UCSD-AML1 (cell line): Measurements from ENCODE around the gene WNT11.
A peak's percentile ranks its signal among the peaks of the same experiment; 100 is the strongest.

Experiments used
- DNase-seq: peaks from one replicate; lab custom pipeline; 2025; ENCODE audit not compliant: unreplicated experiment; lab: John Stamatoyannopoulos, UW

The WNT11 gene

DNA sequence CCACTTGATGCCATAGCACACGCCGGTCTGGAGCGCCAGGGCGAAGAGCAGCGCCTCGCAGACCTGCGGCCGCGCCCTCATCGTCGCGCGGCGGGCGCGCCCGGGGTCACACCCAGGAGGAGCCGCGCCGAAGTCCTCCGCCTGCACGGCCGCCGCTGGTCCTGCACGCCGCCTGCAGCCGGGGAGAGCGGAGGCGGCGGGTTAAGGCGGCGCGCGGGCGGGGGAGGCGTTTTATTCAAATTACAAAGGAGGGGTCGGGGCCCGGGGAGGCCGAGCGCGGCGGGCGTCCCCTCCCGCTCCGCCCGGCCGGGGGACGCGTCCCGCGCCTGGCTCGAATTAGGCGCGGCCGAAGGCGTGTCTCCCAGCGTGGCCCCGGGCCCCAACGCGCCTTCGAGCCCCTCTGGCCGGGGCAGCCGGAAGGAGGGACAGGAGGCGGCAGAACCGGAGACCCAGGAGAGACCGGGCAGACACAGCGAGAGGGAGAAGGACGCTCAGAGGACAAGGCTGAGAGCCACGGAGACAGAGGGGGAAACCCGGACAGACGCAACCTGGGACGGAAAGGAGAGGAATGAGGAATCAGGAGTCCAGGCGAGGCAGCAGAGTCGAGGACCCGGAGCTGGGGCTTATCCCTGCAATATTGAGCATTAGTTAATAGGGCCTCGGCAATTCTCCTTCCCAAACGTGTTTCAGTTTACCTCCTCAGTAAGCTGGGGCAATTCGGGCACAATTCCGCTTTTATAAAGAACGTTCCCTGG, at the start of gene WNT11:
Gene WNT11, minus strand, starts transcription at position 176 of the 755 bp plus-strand sequence. Its CDS starts 95 bp downstream, at position 81.
- peak; percentile 39 for DNase-seq

DNA sequence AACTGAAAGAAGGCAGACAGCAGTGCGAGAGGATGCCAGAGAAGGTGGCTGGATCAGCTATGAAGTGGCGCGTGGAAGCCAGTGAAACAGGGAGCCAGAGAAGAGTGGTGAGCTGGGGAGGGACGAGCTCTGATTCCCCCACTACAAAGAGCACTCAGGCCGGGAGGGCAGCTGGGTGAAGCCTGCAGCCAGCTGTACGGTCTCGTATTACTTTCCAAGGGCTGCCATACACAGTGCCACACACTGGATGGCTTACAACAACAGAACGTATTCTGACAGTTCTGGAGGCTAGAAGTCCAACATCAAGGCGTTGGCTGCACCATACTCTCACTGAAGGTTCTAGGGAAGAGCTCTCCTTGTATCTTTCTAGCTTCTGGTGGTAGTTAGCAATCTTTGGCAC, 47.1 kb upstream of the WNT11 start:
- DNase-seq = no peak

DNA sequence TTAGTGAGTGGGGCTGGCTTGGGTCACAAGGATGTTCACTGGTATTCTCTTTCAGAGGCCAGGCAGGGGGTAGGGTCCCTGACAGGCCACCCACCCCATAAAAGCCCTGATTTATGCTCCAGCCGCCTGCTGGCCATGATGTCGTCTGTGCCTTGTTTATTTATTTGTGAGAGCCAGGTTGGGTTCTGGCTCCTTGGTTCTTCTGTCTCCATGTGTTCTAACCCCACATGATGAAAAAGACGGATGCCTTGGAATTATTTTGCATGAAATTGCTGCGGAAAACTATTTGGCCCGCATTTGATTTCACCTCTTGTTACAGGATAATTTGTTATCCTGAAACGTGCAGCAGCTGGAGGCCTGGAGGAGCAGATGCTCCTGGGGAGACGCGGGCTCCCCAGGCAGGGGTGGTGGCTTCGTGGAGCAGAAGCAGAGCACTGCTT, 46.3 kb upstream of the WNT11 start:
- no peak for DNase-seq

DNA sequence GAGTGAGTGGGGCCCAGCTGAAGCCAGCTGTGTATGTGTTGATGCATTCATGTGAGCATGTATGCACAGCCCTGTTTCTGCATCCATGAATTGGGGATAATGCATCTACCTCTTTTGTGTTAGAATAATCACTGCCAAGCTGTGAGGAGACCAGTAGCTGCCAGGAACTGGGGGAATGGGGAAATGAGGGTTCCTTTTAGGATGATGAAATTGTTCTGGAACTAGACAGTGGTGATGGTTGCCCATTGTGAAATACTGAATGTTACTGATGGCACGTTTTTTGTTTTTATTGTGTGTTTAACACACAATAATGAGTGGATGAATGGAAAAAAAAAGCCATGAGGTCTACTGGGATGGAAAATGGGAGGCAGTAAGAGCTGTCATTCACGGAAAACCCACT, 45.3 kb upstream of the WNT11 start:
- no peak for DNase-seq

DNA sequence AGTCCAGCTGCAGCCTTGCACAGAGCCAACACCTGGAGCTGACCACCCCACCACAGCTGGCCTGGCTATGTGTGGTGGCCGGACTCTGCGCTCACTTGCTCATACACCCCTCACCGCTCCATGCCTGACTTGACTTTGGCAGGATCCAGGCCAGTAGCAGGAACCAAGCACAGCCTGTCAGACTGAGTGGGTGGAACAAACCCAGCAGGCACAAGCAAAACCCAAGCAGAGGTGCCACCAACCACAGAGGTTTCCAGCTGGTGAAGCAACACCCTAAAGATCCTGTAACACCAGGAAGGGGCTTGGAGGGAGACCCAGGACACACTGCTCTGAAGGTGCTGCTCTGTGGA, 44.9 kb upstream of the WNT11 start:
- no peak for DNase-seq

DNA sequence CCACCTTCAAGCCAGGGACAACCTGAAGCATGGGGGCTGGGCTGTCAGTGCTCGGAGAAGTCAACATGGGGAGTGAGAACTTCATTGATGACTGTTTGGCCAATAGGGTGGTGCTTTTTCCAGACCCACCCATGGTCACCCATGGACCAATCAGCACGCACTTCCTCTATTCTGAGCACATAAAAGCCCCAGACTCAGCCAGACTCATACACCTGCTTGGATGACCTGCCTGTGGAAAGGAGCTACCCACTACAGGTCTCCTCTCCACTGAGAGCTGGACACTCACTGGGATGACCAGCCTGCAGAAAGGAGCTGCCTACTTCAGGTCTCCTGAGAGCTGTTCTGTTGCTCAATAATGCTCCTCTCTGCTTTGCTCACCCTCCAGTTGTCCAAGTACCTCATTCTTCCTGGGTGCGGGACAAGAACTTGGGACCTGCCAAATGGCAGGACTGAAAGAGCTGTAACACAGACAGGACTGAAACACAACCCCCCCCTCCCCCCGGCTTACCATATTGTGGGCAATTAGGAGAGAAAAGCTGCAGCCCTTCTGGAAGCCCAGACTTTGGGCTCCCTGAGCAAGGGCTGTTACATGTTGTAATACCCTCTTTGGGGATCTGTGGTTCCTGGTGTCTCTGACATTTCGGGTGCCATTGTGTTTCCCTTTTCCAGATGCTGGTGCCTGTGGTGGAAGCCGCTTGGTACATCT, 44.4 kb upstream of the WNT11 start:
- no peak for DNase-seq

DNA sequence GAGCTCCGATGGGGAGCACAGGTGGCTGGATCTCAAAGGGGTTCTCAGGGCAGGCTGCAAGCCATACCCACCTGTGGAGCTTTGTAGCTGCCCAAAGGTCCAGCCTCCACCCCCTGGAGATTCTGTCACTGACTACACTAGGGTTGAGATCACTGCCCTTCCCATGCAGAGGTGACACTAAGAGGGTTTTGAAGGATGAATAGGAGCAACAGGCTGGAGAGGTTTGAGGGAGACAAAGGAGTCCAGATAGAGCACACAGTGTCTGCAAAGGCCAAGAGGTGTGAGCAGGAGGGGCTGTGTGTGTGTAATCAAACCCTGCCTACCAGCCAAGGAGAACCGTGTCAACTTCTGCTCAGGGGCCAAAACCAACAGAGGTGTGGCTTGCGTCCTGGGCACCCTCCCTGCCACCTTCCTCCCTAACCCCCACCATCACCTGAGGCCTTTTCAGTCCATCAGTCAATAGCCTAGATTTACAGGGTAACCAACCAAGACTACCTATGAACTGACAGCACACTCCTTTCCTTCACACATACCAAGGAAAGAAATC, 43.0 kb upstream of the WNT11 start:
- no peak for DNase-seq

DNA sequence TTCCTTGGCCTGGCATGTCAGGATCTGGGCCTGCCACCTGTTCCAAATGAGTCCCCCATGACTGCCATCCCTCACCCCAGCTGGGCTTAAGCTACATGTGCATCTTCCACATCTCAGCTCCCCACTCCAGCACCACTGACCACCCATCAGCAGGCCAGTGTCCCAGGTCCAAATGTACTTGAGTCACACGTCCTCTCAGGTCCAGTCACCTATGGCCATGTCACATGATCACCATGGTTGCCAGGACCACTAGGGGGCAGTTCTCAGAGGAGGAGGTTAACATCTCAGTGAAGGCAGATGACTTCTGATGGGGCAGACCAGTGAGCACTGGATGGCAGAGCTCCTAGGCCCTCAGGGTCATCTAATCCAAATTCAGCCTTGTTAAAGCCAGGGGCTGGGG, 41.9 kb upstream of the WNT11 start:
- peak; percentile 24 for DNase-seq

DNA sequence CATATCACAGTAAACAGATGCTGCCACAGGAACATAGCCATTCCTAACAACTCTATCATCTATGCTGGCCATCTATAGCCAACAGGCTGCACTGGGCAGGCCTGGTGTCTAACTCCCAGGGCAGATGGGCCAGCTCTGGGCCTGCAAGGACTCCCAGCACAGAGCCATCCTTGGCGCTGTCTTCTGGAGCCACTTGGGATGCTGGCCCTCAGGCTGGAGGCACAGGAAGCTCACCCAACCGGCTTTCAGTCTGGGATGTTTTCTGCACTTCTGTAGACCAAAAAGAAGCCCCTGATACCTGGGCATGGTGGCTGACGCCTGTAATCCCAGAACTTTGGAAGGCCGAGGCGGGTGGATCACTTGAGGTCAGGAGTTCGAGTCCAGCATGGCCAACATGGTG, 40.8 kb upstream of the WNT11 start:
- no peak for DNase-seq

DNA sequence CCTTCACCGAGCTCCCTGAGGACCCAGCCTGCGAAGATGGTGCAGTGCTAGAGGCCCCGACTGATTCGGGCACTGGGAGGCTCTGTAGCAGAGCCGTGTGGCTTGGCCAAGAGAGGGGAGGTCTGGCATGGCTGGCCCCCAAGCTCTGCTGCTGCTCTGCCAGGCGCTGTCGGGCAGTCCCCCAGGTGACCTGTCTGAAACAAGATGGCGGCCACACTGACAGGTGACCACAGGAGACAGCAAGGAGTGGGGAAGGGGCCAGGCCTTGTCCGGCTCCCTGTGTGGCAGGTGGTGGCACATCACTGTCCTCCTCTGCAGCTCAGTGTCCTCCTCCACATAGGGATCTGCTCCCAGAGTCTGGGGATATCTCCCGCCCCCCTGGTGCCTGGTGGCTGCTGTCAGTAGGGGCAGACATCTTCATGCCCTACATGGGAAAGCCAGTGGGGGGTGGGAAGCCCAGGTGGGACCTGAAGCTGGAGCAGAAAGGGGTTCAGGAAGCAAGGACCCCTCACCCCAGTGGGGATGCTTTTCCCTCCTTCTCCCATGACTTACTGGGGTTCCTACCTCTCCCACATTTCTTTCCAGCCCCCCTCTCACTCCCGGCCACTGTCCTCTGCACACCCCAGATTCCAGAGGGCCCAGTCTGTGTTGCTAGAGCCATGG, 40.1 kb upstream of the WNT11 start:
- no peak for DNase-seq

DNA sequence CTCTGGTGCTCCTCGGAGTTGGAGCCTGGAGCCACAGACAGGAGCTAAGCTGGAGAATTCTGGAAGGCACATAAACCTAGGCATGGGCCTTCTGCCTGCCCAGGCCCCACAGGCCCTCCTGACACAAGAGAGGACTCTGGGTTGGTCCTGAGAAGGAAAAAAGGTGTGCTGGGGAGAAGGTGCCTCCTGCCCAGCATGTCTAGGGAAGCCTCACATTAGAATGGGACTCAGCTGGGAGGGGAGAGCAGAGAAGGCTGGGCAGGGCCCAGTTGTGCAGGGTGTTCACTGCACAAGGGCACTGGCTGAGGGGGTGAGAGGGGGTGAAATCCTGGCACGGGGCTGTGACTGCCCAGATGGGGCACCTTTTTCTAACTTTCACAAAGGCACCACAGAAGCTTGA, 39.4 kb upstream of the WNT11 start:
- no peak for DNase-seq

DNA sequence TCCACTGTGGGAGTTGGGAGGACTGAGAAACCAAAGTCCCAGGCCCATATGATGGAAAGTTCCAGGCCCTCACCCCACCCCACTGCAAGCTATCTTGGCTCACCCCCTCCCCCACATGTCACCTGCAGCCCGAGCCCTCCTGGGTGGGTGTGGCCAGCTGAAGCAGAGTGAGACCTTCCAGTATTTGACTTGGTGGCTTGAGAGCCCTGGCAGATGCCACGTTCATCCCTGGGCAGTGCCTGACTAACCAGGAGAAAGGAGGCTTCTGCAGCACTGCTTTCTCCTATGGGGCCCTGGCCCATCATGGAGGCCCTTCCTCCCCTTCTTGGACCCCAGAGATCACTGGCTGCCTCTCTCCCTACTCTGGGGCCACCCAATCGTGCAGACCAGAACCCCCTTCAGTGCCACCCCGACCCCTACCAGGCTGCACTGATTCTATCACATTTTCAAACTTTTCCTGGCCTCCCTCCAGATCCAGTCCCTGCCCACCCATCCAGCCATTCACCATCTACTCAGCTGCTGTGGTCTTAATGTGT, 38.1 kb upstream of the WNT11 start:
- DNase-seq = no peak

DNA sequence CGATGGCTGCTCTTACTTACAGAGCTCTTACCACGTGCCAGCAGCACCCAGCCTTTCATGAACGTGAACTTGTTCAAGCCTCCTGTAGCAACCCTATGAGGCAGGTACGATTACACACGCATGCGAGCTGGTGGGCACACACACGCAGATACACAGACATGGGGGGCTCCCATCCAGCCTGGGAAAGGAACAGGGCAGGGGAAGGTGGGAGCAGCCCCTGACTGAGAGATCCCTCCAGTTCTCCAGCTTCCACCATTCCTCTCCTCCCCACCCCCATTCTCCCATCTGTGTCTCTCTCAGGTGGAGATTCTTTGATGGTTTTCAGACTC, 37.6 kb upstream of the WNT11 start:
- no peak for DNase-seq

DNA sequence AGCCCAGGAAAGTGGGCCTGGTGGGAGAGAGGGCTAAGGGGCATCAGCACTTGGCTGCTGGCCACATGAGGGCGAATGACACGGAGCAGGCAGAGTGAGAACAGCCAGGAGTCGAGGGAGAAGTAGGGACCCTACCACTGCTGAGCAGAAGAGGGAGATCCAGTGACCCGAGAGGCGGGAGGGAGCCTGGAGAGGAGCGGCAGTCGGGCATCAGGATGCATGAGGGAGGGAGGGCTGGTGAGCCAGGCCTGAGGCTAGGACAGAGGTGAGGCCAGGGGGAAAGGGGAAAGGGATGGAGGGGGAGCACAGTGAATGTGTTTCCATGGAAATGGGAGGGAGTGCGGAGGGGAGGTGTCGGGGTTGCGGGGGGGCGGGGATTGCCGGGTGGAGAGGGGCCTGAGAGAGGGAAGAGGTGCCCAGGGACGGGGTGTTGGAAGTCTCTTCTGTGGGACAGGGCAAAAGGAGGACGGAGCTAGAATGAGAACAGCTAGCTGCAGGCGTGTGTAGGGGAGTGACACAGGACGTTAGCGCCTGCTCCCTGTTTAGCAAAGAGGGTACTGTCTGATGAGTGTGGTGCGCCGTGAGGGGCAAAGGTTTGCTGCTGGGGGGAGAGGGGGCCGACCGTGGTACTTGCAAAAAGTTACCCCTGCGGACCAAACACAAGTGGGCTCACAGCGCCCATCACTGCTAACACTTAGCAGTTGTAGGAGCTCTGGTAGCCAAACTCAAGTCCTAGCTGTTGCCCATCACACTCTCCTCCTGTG, 37.1 kb upstream of the WNT11 start:
- DNase-seq = no peak

DNA sequence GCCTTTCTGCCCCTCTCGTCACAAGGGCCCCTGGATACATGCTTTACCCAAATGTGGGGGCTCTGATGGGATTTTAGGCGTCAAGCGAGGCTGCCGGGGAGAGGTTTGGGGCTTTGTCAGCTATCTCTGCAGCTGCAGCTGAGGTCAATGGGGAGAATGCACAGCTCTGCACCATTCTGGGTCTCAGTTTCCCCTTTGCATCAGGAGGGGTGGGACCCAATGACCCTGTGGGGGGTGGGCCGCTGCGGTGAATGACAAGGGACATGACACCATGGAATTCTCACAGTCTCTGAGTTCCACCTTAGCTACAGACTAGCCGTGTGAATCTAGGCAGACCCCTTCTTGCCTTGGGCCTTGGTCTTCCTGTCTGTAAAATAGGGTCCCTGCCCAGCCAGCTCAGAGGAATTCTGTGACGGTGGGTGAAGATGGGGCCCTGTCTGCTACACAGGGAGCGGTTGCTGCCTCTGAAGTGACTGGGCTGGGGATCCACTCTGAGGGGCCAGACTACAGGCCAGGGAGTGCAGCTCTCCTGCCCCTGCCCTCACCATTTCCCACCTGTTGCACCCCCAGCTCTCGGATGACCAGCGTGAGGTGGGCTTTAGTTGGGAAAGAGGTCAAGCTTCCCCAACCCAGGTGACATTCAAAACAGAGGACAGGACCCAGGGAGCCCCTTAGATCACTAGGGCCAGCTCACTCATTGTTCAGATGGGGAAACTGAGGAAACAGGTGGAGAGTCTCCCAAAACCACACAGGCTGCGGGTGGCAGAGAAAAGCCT, 35.9 kb upstream of the WNT11 start:
- DNase-seq = no peak

DNA sequence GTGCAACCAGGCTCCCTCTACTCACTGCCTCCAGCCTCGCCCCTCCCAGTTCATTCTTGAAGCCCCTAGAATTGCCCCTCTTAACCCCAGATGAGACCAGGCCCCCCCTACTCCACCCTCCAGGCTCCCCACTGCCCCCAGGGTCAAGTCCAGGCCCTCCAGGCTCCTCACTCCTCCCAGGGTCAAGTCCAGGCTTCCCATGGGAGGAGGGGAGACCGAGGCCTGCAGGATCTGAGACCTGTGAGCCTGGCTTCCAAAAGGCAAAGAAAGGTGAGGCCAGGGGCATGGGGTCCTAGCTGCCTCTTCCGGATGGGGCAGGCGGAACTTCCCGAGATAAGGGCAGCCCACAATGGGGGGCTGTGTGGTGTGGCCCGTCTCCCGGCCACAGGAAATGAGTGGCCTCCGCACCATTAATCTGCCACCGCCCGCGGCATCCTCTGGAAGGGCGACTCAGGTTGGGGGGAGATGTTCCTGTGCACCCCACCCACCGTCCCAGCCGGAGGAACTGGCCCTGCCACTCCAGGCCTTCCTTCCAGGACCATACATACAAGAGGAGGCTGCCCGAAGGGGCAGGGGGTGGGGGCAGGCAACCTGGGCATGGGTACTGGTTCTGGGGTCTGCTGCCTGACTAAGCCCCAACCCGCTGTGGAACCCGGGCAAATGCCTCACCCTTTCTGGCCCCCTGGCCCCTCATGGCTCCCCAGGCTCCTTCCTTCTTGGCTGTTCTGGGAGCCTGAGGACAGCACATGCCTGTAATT, 35.1 kb upstream of the WNT11 start:
- DNase-seq = peak; percentile 44

DNA sequence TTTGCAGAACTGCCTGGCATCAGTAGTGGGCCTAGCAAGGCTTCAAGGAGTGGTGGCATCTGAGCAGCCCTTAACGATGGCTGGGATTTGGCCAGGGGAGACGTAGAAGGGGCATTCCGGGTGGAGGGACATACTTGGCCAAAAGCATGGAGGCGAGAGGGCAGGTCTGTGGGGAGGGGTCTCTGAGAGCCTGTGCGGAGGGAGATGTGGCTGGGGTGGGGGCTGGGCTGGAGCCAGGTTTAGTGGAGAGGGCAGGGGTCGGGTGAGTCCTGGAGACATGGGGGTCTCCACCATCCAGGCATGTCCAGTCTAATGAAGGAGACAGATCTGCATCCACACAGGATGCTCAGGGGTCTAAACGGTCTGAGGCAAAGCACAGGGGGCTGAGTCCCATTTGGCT, 34.4 kb upstream of the WNT11 start:
- no peak for DNase-seq

DNA sequence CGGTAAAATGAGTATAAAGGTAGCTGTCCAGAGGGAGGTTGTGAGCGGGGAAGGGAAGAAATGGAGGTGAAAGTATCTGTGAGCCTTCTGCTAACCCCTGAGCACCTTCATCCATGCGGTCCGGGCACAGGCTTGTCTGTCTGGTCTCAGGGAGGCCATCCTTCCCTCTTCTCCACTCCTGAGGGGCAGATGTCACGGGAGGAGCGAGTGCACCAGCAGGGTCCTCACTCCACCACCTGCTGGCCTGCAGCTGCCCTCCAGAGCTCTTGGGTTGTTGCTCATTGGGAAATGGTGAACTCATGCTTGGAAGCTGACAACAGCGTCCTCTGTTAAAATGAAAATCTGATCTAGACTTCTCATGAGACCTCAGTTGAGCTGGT, 33.8 kb upstream of the WNT11 start:
- no peak for DNase-seq

DNA sequence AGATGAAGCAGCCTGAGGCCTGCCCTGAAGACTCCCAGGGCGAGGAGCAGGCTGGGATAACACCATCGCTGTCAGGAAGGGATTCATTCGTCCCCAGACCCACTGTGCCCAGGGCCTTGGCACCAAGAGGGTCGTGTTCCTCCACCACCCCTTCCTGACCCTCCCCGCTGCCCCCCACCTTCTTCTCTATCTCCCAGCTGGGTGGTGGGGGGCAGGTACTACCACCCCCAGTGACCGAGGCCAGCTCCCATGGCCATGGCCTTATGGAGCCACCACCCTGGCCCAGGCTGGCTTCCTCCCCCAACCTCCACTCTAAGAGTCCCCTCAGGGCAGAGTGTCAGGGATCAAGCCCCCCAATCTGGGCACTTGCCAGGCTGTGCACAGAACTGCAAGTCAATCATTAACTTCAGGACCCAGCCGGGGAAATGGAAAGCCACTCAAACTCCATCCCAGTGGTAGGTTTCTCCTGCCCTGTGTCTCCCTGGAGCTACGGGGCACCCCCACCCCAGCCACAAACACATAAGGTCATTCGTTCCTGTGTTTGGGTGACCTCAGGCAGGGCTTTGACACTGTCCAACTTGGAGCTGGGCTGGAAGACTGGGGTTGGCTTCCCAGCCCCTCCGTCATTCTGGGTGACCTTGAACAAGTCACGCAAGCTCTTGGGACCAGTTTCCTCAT, 33.3 kb upstream of the WNT11 start:
- no peak for DNase-seq
